Measurements from ENCODE around the gene POLD2. TPM values are rescaled to one million over a fixed set of nuclear protein-coding genes. Genes with fewer than 3 reads are reported as not detected.

Gene POLD2
- total RNA-seq, 4 donors from 2014 or later, result 33.9 to 87.9 (median 71.0) TPM

DNA sequence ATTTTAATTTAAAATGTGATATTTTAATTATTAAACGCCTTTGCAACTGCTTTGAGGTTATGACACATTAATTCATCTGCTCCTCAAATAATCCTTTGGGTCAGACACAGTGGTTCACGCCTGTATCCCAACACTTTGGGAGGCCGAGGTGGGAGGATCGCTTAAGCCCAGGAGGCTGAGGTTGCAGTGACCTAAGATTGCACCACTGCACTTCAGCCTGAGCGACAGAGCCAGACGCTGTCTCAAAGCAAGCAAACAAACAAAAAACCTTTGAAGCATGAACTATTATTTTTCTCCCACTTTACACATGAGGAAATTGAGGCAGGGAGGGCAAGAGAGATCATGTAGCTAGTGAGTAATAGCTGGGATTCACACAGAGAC is 1.5 kb upstream of the POLD2 start:
- 93 to 97% methylated on average over 6 of the region's 6 CpGs for WGBS, 2 donors
- H3K27me3 ChIP-seq, result no peaks in the 10 kb centered on the region
- peaks cover 0 to 29% (median 9%) of the 10 kb centered on the region in 4 donors for H3K4me1 ChIP-seq
- peaks cover 0 to 19% (median 0%) of the 10 kb centered on the region in 3 donors for H3K36me3 ChIP-seq
- no peak overlapping the region for H3K4me3 ChIP-seq
- no peak overlapping the region for H3K27ac ChIP-seq
- TF ChIP-seq EP300 (IDR thresholded peaks at IDR 0.05) (no peak), POLR2A (IDR thresholded peaks at IDR 0.05) (no peak)
- TF ChIP-seq, protein P1, sequence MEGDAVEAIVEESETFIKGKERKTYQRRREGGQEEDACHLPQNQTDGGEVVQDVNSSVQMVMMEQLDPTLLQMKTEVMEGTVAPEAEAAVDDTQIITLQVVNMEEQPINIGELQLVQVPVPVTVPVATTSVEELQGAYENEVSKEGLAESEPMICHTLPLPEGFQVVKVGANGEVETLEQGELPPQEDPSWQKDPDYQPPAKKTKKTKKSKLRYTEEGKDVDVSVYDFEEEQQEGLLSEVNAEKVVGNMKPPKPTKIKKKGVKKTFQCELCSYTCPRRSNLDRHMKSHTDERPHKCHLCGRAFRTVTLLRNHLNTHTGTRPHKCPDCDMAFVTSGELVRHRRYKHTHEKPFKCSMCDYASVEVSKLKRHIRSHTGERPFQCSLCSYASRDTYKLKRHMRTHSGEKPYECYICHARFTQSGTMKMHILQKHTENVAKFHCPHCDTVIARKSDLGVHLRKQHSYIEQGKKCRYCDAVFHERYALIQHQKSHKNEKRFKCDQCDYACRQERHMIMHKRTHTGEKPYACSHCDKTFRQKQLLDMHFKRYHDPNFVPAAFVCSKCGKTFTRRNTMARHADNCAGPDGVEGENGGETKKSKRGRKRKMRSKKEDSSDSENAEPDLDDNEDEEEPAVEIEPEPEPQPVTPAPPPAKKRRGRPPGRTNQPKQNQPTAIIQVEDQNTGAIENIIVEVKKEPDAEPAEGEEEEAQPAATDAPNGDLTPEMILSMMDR (IDR thresholded peaks at IDR 0.05), result no peak
- H3K9me3 ChIP-seq, result no peaks in the 10 kb centered on the region
- no peak for DNase-seq (ENCODE audit: low spot score in 2 of 2)

DNA sequence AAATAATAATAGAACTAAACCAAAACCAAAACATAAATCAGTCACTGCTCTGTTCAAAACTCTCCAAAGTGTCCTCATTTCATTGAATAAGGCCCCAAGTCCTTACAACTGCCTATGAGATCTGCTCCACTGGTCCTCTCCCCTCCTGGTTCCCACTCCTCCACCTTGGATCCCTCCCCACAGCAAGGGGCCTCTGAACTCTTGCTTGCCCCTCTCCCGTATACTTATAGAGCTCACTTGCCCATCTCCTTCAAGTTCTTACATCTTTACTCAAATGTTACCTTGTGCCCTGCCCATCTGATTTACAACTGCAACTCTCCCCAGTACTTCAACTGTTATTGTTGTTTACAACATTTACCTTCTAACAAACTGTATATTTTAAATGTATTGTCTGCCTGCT is 819 bp downstream of the POLD2 start:
- Histone ChIP-seq H3K36me3 (peaks cover 0 to 42% (median 0%) of the 10 kb centered on the region in 3 donors), H3K9me3 (no peaks in the 10 kb centered on the region), H3K27me3 (no peaks in the 10 kb centered on the region), H3K27ac (peak overlapping the region; percentile 77 to 94 (median 88)), H3K4me3 (peak overlapping the region; percentile 69 to 94 (median 76)), H3K4me1 (peaks cover 0 to 34% (median 9%) of the 10 kb centered on the region in 4 donors)
- WGBS, 2 donors, result 28 to 45% methylated on average over 1 of the region's 1 CpG
- TF ChIP-seq, protein P1 (IDR thresholded peaks at IDR 0.05), result no peak
- TF ChIP-seq POLR2A (IDR thresholded peaks at IDR 0.05), result no peak
- no peak for DNase-seq (ENCODE audit: low spot score in 2 of 2)

DNA sequence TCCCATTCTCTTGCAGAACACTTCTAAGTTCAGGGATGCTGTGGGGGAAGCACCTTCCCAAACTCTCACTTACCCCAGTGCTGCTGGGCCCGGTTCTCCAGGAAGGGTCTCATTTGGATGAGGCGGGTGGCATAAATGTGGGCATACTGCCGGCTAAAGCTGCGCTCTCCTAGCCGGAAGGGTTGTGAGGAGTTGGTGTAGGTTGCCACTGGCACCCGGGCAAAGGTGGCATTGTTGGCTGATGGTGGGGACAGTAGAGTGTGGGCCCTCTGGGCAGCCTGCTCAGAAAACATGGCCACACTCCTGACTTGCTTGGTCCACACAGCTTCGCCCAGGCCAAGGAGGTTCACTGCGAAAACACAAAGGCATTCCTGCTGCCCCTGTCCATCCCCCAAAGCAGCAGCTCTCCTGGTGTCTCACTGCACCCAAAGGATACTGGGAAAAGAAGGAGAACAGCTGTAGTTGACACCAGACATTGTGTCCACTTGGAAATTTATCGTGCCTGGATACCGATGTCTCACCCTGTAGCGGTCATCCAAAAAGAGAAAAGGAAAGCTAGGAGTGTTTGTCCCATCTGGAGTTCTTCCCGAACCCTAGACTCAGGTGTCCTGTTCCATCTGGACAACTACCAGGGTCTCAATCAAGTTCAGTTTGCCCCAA is 1.5 kb downstream of the POLD2 start:
- Histone ChIP-seq H3K27ac (peak overlapping the region in 2 of 4 donors; percentile 15 to 92), H3K27me3 (no peaks in the 10 kb centered on the region), H3K36me3 (peaks cover 0 to 48% (median 0%) of the 10 kb centered on the region in 3 donors), H3K4me3 (no peak overlapping the region), H3K4me1 (peaks cover 0 to 34% (median 9%) of the 10 kb centered on the region in 4 donors), H3K9me3 (no peaks in the 10 kb centered on the region)
- no peak for DNase-seq (ENCODE audit: low spot score in 2 of 2)
- TF ChIP-seq, protein P1 (IDR thresholded peaks at IDR 0.05), result no peak
- TF ChIP-seq POLR2A (IDR thresholded peaks at IDR 0.05), result no peak
- no peak for TF ChIP-seq EP300 (IDR thresholded peaks at IDR 0.05)
- WGBS, 2 donors, result 88 to 94% methylated on average over 12 of the region's 12 CpGs

DNA sequence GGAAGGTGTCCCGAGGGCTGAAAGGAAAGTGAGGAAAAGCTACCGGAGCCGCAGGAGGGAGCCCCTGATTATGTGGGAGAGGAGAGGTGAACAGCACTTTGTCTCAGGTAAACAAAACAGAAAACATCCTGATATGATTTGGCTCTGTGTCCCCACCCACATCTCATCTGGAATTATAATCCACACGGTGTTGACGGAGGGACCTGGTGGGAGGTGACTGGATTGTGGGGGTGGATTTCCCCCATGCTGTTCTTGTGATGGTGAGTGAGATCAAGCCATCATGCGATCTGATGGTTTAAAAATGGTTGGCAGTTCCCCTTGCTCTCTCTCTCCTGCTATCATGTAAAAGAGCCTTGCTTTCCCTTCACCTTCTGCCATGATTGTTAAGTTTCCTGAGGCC is 3.0 kb downstream of the POLD2 start:
- H3K4me3 ChIP-seq, result no peak overlapping the region
- TF ChIP-seq, protein P1 (IDR thresholded peaks at IDR 0.05), result no peak
- TF ChIP-seq EP300 (IDR thresholded peaks at IDR 0.05) (no peak), POLR2A (IDR thresholded peaks at IDR 0.05) (no peak)
- no peaks in the 10 kb centered on the region for H3K27me3 ChIP-seq
- H3K27ac ChIP-seq, result no peak overlapping the region
- H3K4me1 ChIP-seq, result peaks cover 0 to 34% (median 9%) of the 10 kb centered on the region in 4 donors
- no peak for DNase-seq (ENCODE audit: low spot score in 2 of 2)
- peaks cover 0 to 63% (median 0%) of the 10 kb centered on the region in 3 donors for H3K36me3 ChIP-seq
- WGBS, 2 donors, result 87 to 90% methylated on average over 6 of the region's 6 CpGs
- H3K9me3 ChIP-seq, result no peaks in the 10 kb centered on the region

GRCh38 chr7:44119829-44120380 is 3.4 kb downstream of the POLD2 start:
- Histone ChIP-seq H3K4me1 (peaks cover 0 to 34% (median 9%) of the 10 kb centered on the region in 4 donors), H3K36me3 (peaks cover 0 to 68% (median 0%) of the 10 kb centered on the region in 3 donors), H3K27me3 (no peaks in the 10 kb centered on the region), H3K27ac (no peak overlapping the region), H3K9me3 (no peaks in the 10 kb centered on the region), H3K4me3 (no peak overlapping the region)
- WGBS, 2 donors, result 90 to 91% methylated on average over 8 of the region's 8 CpGs
- no peak for TF ChIP-seq EP300 (IDR thresholded peaks at IDR 0.05)
- TF ChIP-seq, protein P1 (IDR thresholded peaks at IDR 0.05), result no peak
- TF ChIP-seq POLR2A (IDR thresholded peaks at IDR 0.05), result no peak
- DNase-seq (ENCODE audit: low spot score in 2 of 2), result no peak
